ENCODE data around the gene TMED8.
A peak's percentile ranks its signal among the peaks of the same experiment; 100 is the strongest.
"Not testable (repeated sequence)": the region's sequence is repeated elsewhere in the genome, so short reads cannot be mapped to it uniquely, and the experiment has no call there.

Gene TMED8

GRCh38 chr14:77324816-77325745 lies 51.8 kb downstream of the TMED8 start:
- H3K4me3 ChIP-seq (ENCODE audit: low read depth, low read length): no peak overlapping the region
- no peak for DNase-seq (ENCODE audit: low read depth)

- DNase-seq (ENCODE audit: low read depth): no peak
- H3K4me3 ChIP-seq (ENCODE audit: low read depth, low read length): no peak overlapping the region
Measured at GRCh38 chr14:77324289-77324688, 52.6 kb downstream of the TMED8 start.

- no peak for DNase-seq (ENCODE audit: low read depth)
- H3K4me3 ChIP-seq (ENCODE audit: low read depth, low read length): no peak overlapping the region
Measured at GRCh38 chr14:77323571-77323970, 53.3 kb downstream of the TMED8 start.

- H3K4me3 ChIP-seq (ENCODE audit: low read depth, low read length): no peak overlapping the region
- DNase-seq (ENCODE audit: low read depth): no peak
Measured at GRCh38 chr14:77322951-77323350, 53.9 kb downstream of the TMED8 start.

- no peak for DNase-seq (ENCODE audit: low read depth)
- H3K4me3 ChIP-seq (ENCODE audit: low read depth, low read length): peak overlapping the region; percentile 97
Measured at GRCh38 chr14:77322250-77322902, 54.5 kb downstream of the TMED8 start.

- peak within 1 kb of the TSS; percentile 97 for H3K4me3 ChIP-seq (ENCODE audit: low read depth, low read length)
- peak; percentile 62 for DNase-seq (ENCODE audit: low read depth)
Measured at GRCh38 chr14:77320238-77320935, 56.5 kb downstream of the TMED8 start, which contains the start of gene POMT2. Gene POMT2 (minus strand): TSS chr14:77320883. CDS start chr14:77320681, 202 bp downstream.

GRCh38 chr14:77319422-77319821 lies 57.5 kb downstream of the TMED8 start:
- H3K4me3 ChIP-seq (ENCODE audit: low read depth, low read length): peak overlapping the region; percentile 97
- DNase-seq (ENCODE audit: low read depth): no peak

GRCh38 chr14:77318756-77319155 lies 58.1 kb downstream of the TMED8 start:
- H3K4me3 ChIP-seq (ENCODE audit: low read depth, low read length); DNase-seq (ENCODE audit: low read depth): not testable (repeated sequence)

- no peak for DNase-seq (ENCODE audit: low read depth)
- no peak overlapping the region for H3K4me3 ChIP-seq (ENCODE audit: low read depth, low read length)
Measured at GRCh38 chr14:77318006-77318553, 58.8 kb downstream of the TMED8 start.

- no peak for DNase-seq (ENCODE audit: low read depth)
- no peak overlapping the region for H3K4me3 ChIP-seq (ENCODE audit: low read depth, low read length)
Measured at GRCh38 chr14:77316872-77317301, 60.0 kb downstream of the TMED8 start.

- no peak overlapping the region for H3K4me3 ChIP-seq (ENCODE audit: low read depth, low read length)
Measured at GRCh38 chr14:77316195-77316505, 60.7 kb downstream of the TMED8 start.

GRCh38 chr14:77314539-77315457 lies 62.1 kb downstream of the TMED8 start:
- H3K4me3 ChIP-seq (ENCODE audit: low read depth, low read length): no peak overlapping the region
- no peak for DNase-seq (ENCODE audit: low read depth)

More at GRCh38 chr14:77316195-77316505, 60.7 kb downstream of the TMED8 start:
- DNase-seq (ENCODE audit: low read depth): no peak

- no peak overlapping the region for H3K4me3 ChIP-seq (ENCODE audit: low read depth, low read length)
- DNase-seq (ENCODE audit: low read depth): peak; percentile 90
Measured at GRCh38 chr14:77314043-77314442, 62.9 kb downstream of the TMED8 start.

- DNase-seq (ENCODE audit: low read depth): no peak
Measured at GRCh38 chr14:77313371-77313770, 63.5 kb downstream of the TMED8 start.

GRCh38 chr14:77311217-77311616 lies 65.7 kb downstream of the TMED8 start:
- H3K4me3 ChIP-seq (ENCODE audit: low read depth, low read length): no peak overlapping the region
- DNase-seq (ENCODE audit: low read depth): peak; percentile 65

More at GRCh38 chr14:77313371-77313770, 63.5 kb downstream of the TMED8 start:
- no peak overlapping the region for H3K4me3 ChIP-seq (ENCODE audit: low read depth, low read length)

GRCh38 chr14:77310026-77310425 lies 66.9 kb downstream of the TMED8 start:
- no peak overlapping the region for H3K4me3 ChIP-seq (ENCODE audit: low read depth, low read length)
- no peak for DNase-seq (ENCODE audit: low read depth)

- no peak for DNase-seq (ENCODE audit: low read depth)
Measured at GRCh38 chr14:77309131-77309530, 67.8 kb downstream of the TMED8 start.

GRCh38 chr14:77306851-77307496 lies 69.9 kb downstream of the TMED8 start:
- no peak for DNase-seq (ENCODE audit: low read depth)
- H3K4me3 ChIP-seq (ENCODE audit: low read depth, low read length): no peak overlapping the region

More at GRCh38 chr14:77309131-77309530, 67.8 kb downstream of the TMED8 start:
- no peak overlapping the region for H3K4me3 ChIP-seq (ENCODE audit: low read depth, low read length)

Data from skeletal muscle cell (primary cell).